ENCODE results near the gene TRIM69. TPM values are rescaled to one million over a fixed set of nuclear protein-coding genes. Genes with fewer than 3 reads are reported as not detected.
"Not testable (repeated sequence)": the region's sequence is repeated elsewhere in the genome, so short reads cannot be mapped to it uniquely, and the experiment has no call there.

The TRIM69 gene
- total and polyA plus RNA-seq, 12 donors = 25.2 to 146 (median 69.0) TPM

GRCh38 chr15:44716983-44717602, 19.2 kb upstream of the TRIM69 start:
- Histone ChIP-seq H3K36me3 (peaks cover 0 to 79% (median 37%) of the 10 kb centered on the region in 9 donors), H3K27me3 (no peaks in the 10 kb centered on the region), H3K9me3 (no peaks in the 10 kb centered on the region), H3K4me1 (peaks cover 5 to 82% (median 43%) of the 10 kb centered on the region in 9 donors), H3K27ac (peak overlapping the region in 2 of 10 donors; percentile 30 to 99), H3K4me3 (peak overlapping the region in 2 of 10 donors; percentile 91 to 94)
- TF ChIP-seq CTCF (IDR thresholded peaks at IDR 0.05) = no peak
- ATAC-seq (no peak), DNase-seq (no peak)
- intact Hi-C loops (cut with DNase I) = no loop called here
- WGBS, 2 donors = 79 to 88% methylated on average over 2 of the region's 2 CpGs

GRCh38 chr15:44718180-44718926, 18.0 kb upstream of the TRIM69 start:
- Histone ChIP-seq H3K4me1 (peaks cover 5 to 92% (median 43%) of the 10 kb centered on the region in 9 donors), H3K27ac (no peak overlapping the region), H3K27me3 (no peaks in the 10 kb centered on the region), H3K9me3 (no peaks in the 10 kb centered on the region), H3K4me3 (no peak overlapping the region), H3K36me3 (peaks cover 0 to 67% (median 37%) of the 10 kb centered on the region in 9 donors)
- TF ChIP-seq CTCF (IDR thresholded peaks at IDR 0.05) = no peak
- DNase-seq (no peak), ATAC-seq (no peak)
- WGBS, 2 donors = 67 to 70% methylated on average over 4 of the region's 4 CpGs
- intact Hi-C loops (cut with DNase I) = no loop called here

- TF ChIP-seq CTCF (IDR thresholded peaks at IDR 0.05) = no peak
- H3K9me3 ChIP-seq = no peaks in the 10 kb centered on the region
- no peak overlapping the region for H3K4me3 ChIP-seq
- H3K27me3 ChIP-seq = no peaks in the 10 kb centered on the region
- H3K27ac ChIP-seq = peak overlapping the region in 2 of 10 donors; percentile 10 to 61
- intact Hi-C loops (cut with DNase I) = no loop called here
- ATAC-seq (no peak), DNase-seq (no peak)
- WGBS, 2 donors = 90 to 91% methylated on average over 8 of the region's 8 CpGs
- H3K36me3 ChIP-seq = peaks cover 0 to 62% (median 37%) of the 10 kb centered on the region in 9 donors
- peaks cover 5 to 92% (median 40%) of the 10 kb centered on the region in 9 donors for H3K4me1 ChIP-seq
Observed at GRCh38 chr15:44718927-44719292, 17.4 kb upstream of the TRIM69 start.

GRCh38 chr15:44719293-44719999, 16.9 kb upstream of the TRIM69 start:
- Histone ChIP-seq H3K27ac (peak overlapping the region in 3 of 10 donors; percentile 10 to 61 (median 12)), H3K9me3 (no peaks in the 10 kb centered on the region), H3K27me3 (no peaks in the 10 kb centered on the region), H3K4me3 (no peak overlapping the region), H3K36me3 (peaks cover 0 to 56% (median 37%) of the 10 kb centered on the region in 9 donors), H3K4me1 (peaks cover 5 to 91% (median 35%) of the 10 kb centered on the region in 9 donors)
- 76 to 88% methylated on average over 4 of the region's 4 CpGs for WGBS, 2 donors
- DNase-seq (no peak), ATAC-seq (peak in 5 of 8 donors; percentile 14 to 46 (median 34))
- intact Hi-C loops (cut with DNase I) = no loop called here
- TF ChIP-seq CTCF (IDR thresholded peaks at IDR 0.05) = no peak

- DNase-seq; ATAC-seq; H3K4me3 ChIP-seq; H3K9me3 ChIP-seq; H3K27me3 ChIP-seq; intact Hi-C loops (cut with DNase I): not testable (repeated sequence)
- H3K36me3 ChIP-seq = peaks cover 0 to 51% (median 37%) of the 10 kb centered on the region in 9 donors
- H3K27ac ChIP-seq = peak overlapping the region in 3 of 10 donors; percentile 4 to 61 (median 12)
- H3K4me1 ChIP-seq = peaks cover 5 to 91% (median 31%) of the 10 kb centered on the region in 9 donors
- 92 to 94% methylated on average over 8 of the region's 8 CpGs for WGBS, 2 donors
Observed at GRCh38 chr15:44720000-44720435, 16.3 kb upstream of the TRIM69 start.

All from heart right ventricle (tissue), 16 donors.